PFSK-1 (cell line): ENCODE results near the gene NEK5. TPM values are rescaled to one million over a fixed set of nuclear protein-coding genes. Genes with fewer than 3 reads are reported as not detected.

Experiments
- FOXP2 ChIP-seq: optimal IDR thresholded peaks from 2 replicates; pipeline ENCODE3; 2011; ENCODE audit warnings: borderline replicate concordance, control low read depth, inconsistent platforms; ENCODE audit not compliant: insufficient read depth; ENCODE audit errors: extremely low read length, extremely low read depth
- POLR2AphosphoS5 ChIP-seq: IDR thresholded peaks from 2 replicates; pipeline ENCODE4 v1.6.1; 2012; ENCODE audit warnings: low read depth, mild to moderate bottlenecking, control low read depth, low read length, moderate library complexity
- SIN3A ChIP-seq: IDR thresholded peaks from 2 replicates; pipeline ENCODE4 v1.6.1; 2012; ENCODE audit warnings: mild to moderate bottlenecking, low read length, moderate library complexity, borderline replicate concordance; ENCODE audit not compliant: insufficient read depth
- TAF1 ChIP-seq: IDR thresholded peaks from 2 replicates; pipeline ENCODE4 v1.6.1; 2012; ENCODE audit warnings: low read length, control low read depth, borderline replicate concordance; ENCODE audit not compliant: insufficient read depth
- polyA plus RNA-seq: library from polyadenylated mRNA; unstranded; fragments of >200 nt; gene quantifications from one replicate; pipeline ENCODE4 v1.2.1, GENCODE V29; 2012; ENCODE audit warnings: low read depth, missing spikeins; ENCODE audit not compliant: insufficient read length
- TF ChIP-seq, protein P1 (sequence below), 2 experiments: IDR thresholded peaks; 2 replicates each; pipeline versions ENCODE4 v1.6.1 to v1.8.0; 2011 to 2012; ENCODE audit warnings: low read depth in 2 of 2, low read length in 2 of 2, control low read depth in 1 of 2, inconsistent platforms in 1 of 2, mild to moderate bottlenecking in 1 of 2, moderate library complexity in 1 of 2; ENCODE audit not compliant: insufficient read depth in 1 of 2

The NEK5 gene, protein sequence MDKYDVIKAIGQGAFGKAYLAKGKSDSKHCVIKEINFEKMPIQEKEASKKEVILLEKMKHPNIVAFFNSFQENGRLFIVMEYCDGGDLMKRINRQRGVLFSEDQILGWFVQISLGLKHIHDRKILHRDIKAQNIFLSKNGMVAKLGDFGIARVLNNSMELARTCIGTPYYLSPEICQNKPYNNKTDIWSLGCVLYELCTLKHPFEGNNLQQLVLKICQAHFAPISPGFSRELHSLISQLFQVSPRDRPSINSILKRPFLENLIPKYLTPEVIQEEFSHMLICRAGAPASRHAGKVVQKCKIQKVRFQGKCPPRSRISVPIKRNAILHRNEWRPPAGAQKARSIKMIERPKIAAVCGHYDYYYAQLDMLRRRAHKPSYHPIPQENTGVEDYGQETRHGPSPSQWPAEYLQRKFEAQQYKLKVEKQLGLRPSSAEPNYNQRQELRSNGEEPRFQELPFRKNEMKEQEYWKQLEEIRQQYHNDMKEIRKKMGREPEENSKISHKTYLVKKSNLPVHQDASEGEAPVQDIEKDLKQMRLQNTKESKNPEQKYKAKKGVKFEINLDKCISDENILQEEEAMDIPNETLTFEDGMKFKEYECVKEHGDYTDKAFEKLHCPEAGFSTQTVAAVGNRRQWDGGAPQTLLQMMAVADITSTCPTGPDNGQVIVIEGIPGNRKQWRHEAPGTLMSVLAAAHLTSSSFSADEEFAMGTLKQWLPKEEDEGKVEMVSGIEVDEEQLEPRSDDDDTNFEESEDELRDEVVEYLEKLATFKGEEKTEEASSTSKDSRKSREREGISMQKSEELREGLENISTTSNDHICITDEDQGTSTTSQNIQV
- not detected for polyA plus RNA-seq

DNA sequence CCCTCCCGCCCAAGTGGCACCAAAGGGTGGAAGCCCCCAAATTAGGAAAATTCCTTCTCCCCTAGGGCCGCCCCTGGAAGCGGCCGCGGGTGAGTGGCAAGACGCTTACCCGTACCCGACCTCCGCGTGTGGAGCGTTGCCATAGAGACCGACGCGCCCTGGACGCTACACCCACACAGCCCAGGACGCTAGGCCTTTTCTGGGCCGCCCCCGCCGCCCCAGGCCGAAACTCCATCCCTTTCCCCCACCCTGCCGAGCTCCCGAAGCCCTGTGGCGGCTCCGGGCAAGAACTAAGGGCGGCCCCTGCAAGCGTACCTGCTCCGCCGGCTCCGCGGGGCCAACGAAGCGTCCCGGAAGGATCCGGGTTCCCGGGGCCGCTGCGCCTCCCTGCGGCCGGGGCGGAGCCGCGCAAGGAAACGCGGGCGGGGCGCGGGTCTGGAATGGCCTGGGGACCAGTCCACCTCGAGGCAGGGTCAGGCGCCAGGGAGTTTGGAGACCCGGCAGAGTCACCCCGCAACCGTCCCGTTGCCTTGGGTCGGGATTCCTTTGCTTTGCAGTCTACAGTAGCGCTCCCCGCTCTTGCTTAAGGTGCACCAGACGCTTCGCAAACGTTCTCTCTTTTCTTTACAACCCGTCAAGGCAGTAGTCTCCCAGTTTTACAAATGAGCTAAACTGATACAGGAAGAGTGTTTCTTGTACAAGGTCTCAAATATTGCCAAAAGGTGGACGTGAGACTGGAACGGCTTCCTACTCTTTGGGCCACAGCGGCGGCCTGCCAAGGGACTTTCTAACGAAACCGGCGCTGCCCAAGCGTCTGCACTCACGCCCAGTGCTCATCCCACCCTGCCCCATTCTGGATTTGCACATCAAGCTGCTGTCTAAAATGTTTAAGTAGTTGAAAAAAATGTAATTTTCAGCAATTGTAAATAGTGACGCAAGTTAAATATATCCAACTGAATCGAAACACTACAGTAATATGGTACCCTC, at the start of gene NEK5:
TSS of gene NEK5 (minus strand) at position 360 of the 987 bp plus-strand sequence. CDS start 1,591 bp downstream, outside the sequence.
- TF ChIP-seq, protein P1, sequence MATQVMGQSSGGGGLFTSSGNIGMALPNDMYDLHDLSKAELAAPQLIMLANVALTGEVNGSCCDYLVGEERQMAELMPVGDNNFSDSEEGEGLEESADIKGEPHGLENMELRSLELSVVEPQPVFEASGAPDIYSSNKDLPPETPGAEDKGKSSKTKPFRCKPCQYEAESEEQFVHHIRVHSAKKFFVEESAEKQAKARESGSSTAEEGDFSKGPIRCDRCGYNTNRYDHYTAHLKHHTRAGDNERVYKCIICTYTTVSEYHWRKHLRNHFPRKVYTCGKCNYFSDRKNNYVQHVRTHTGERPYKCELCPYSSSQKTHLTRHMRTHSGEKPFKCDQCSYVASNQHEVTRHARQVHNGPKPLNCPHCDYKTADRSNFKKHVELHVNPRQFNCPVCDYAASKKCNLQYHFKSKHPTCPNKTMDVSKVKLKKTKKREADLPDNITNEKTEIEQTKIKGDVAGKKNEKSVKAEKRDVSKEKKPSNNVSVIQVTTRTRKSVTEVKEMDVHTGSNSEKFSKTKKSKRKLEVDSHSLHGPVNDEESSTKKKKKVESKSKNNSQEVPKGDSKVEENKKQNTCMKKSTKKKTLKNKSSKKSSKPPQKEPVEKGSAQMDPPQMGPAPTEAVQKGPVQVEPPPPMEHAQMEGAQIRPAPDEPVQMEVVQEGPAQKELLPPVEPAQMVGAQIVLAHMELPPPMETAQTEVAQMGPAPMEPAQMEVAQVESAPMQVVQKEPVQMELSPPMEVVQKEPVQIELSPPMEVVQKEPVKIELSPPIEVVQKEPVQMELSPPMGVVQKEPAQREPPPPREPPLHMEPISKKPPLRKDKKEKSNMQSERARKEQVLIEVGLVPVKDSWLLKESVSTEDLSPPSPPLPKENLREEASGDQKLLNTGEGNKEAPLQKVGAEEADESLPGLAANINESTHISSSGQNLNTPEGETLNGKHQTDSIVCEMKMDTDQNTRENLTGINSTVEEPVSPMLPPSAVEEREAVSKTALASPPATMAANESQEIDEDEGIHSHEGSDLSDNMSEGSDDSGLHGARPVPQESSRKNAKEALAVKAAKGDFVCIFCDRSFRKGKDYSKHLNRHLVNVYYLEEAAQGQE (IDR thresholded peaks at IDR 0.05; ENCODE audit: insufficient read depth in 1 of 2, low read depth in 2 of 2, low read length in 2 of 2), result no peak
- no peak for TF ChIP-seq TAF1
- TF ChIP-seq POLR2AphosphoS5, result no peak
- TF ChIP-seq SIN3A, result no peak
- no peak for TF ChIP-seq FOXP2

DNA sequence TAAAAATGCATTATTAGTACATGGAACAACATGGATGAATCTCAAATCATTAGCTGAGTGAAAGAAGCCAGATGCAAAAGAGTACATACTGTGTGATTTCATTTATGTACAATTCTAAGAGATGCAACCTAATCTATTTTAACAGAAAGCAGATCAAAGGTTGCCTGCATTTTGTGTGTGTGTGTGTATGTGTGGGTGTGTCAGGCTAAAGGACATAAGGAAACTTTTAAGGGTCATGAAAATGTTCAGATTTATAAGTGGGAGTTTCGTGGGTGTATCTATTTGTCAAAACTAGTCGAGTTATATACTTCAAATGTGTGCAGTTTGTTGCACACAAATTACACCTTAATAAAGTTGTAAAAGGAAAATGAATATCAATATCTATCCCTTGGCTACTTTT, 48.4 kb upstream of the NEK5 start:
- TF ChIP-seq FOXP2 (no peak), TAF1 (no peak), POLR2AphosphoS5 (no peak)
- TF ChIP-seq, protein P1 (IDR thresholded peaks at IDR 0.05; ENCODE audit: insufficient read depth in 1 of 2, low read depth in 2 of 2, low read length in 2 of 2), result no peak

DNA sequence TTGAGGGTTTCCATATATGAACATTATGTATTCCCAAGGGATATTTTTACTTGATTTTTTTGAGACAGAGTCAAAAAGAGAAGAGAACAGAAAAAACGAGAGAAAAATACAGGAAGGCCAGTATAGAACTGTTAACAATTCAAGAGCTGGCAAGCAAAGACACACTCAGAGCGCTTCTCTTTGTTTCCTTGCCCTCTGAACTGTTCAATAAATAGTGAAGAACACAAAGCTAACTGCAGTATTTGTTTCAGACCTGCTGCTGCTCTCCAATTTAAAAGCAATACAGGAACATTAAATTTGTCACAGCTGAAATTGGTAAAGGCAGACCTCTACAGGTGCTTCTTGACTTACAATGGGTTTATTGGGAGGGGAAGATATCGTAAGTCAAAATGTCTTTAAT, 44.5 kb upstream of the NEK5 start:
- TF ChIP-seq SIN3A (no peak), POLR2AphosphoS5 (no peak), FOXP2 (no peak), TAF1 (no peak)
- TF ChIP-seq, protein P1 (IDR thresholded peaks at IDR 0.05; ENCODE audit: insufficient read depth in 1 of 2, low read depth in 2 of 2, low read length in 2 of 2), result no peak

DNA sequence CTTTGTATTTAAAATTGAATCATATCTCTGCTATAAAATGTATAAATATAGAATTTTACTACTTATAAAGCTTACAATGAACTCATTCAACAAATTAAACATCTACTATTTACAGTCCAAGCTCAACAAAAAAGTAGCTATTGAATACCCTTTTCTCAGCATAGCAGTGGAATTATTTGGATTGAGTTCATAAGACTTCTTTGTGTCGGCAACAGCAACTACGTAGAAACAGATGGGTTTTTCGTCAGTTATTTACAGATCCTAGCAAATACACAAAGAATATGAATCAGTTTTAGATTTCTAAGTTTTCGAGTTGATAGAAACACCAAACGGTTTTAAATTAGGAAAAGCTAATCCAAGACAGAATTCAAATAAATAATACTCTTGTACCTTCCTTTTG, 41.0 kb upstream of the NEK5 start:
- no peak for TF ChIP-seq FOXP2
- TF ChIP-seq SIN3A, result no peak
- no peak for TF ChIP-seq TAF1

DNA sequence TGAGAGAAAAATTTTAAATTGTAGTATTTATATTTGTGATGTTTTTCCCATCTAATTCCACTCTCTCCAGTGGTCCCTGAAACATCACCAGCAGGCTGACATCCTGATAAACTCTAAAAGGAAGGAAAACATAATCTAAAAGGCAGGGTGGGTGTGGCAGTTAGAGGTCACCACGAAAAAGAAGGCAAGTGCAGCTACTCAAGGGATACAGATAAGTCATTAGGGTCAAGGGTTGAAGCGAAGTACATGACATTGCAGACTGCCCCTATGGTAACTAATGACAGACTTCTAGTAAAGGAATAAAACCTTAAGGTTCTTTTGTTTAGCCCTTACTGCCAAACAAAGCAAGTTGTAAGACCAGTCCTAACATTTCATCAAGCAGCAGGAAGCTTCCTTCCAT, 36.5 kb upstream of the NEK5 start:
- TF ChIP-seq POLR2AphosphoS5 (no peak), SIN3A (no peak), TAF1 (no peak), FOXP2 (no peak)
- TF ChIP-seq, protein P1 (IDR thresholded peaks at IDR 0.05; ENCODE audit: insufficient read depth in 1 of 2, low read depth in 2 of 2, low read length in 2 of 2), result no peak
